Lung (tissue), 16 donors: ENCODE results near the gene RSPRY1. TPM values are rescaled to one million over a fixed set of nuclear protein-coding genes. Genes with fewer than 3 reads are reported as not detected.

ENCODE experiments used
- ATAC-seq: fragments of 200-7000 bp; cut with Tn5 transposase; one replicate; pipeline ENCODE4 v1.9.1; 2020; ENCODE audit warnings: moderate number of reproducible peaks; ENCODE audit not compliant: insufficient read depth, low FRiP score
- DNase-seq, 3 donors: peaks; one replicate each; pipeline ENCODE4 v3.0.0-alpha.2; 2013 to 2017
- H3K27ac ChIP-seq, 2 donors: one replicate each; pipeline ENCODE4 v1.5.1; 2013; ENCODE audit warnings: mild to moderate bottlenecking in 2 of 2, moderate library complexity in 2 of 2, control low read depth in 1 of 2, inconsistent platforms in 1 of 2, low read depth in 1 of 2, low read length in 1 of 2
- H3K27me3 ChIP-seq, 3 donors: one replicate each; pipeline ENCODE4 v1.5.1; 2013; ENCODE audit warnings: low read length in 2 of 3; ENCODE audit not compliant: control insufficient read depth in 3 of 3, insufficient read depth in 3 of 3
- H3K36me3 ChIP-seq, 4 donors: one replicate each; pipeline ENCODE4 v1.5.1; 2013; ENCODE audit warnings: low read length in 4 of 4, mild to moderate bottlenecking in 1 of 4, moderate library complexity in 1 of 4; ENCODE audit not compliant: control insufficient read depth in 4 of 4, insufficient read depth in 4 of 4
- H3K4me1 ChIP-seq, 5 donors: one replicate each; pipeline ENCODE4 v1.5.1; 2013; ENCODE audit warnings: low read length in 5 of 5, mild to moderate bottlenecking in 2 of 5, moderate library complexity in 1 of 5; ENCODE audit not compliant: control insufficient read depth in 5 of 5, insufficient read depth in 5 of 5
- H3K4me3 ChIP-seq: one replicate; pipeline ENCODE4 v1.5.1; 2013; ENCODE audit warnings: mild to moderate bottlenecking, control low read depth, moderate library complexity
- H3K9ac ChIP-seq, 2 donors: one replicate each; pipeline ENCODE4 v1.5.1; 2013; ENCODE audit warnings: low read length in 2 of 2, control low read depth in 1 of 2; ENCODE audit not compliant: insufficient read depth in 1 of 2
- H3K9me3 ChIP-seq, 4 donors: one replicate each; pipeline ENCODE4 v1.5.1; 2013; ENCODE audit warnings: low read length in 3 of 4, mild to moderate bottlenecking in 1 of 4, moderate library complexity in 1 of 4; ENCODE audit not compliant: control insufficient read depth in 4 of 4, insufficient read depth in 3 of 4
- WGBS, 2 donors: extraction: QIAGEN DNeasy Blood & Tissue Kit; methylation state at CpG; one replicate each; pipeline ENCODE4 v1.1.7; 2013; 5-methylcytosine and 5-hydroxymethylcytosine counted together
- long read RNA-seq, 5 donors: transcript quantifications; one replicate each; lab custom pipeline, GENCODE V29; 2026
- polyA plus RNA-seq, 2 donors: library from polyadenylated mRNA; stranded (reverse); fragments of 200-250 nt; gene quantifications; one replicate each; pipeline ENCODE4 v1.2.1, GENCODE V29; 2013
- total RNA-seq, 2 donors: library from RNA; depleted of rRNA in 1 of 2; stranded (reverse); fragments of >200 nt in 1 of 2; gene quantifications; one replicate each; pipeline ENCODE4 v1.2.1, GENCODE V29; 2014 to 2021
- TF ChIP-seq, protein P1 (sequence below): IDR thresholded peaks from 2 replicates; pipeline ENCODE4 v1.5.1; 2012; ENCODE audit warnings: mild to moderate bottlenecking; ENCODE audit errors: control extremely low read depth, extremely low read depth
- donor health status: control.
- donor health status: control.
- donor health status: Bipolar disorder and iron deficiency.
- donor health status: healthy.
- donor health status: DM: yes; HTN: yes; CAD: no.

Gene RSPRY1
- total RNA-seq (10 to 100 TPM; 34.7 to 71.7 TPM), polyA plus RNA-seq (10 to 100 TPM; 10.5 to 15.7 TPM)
- long read RNA-seq, donor 1, partial matches to known transcripts: 16 of 21 reads
- long read RNA-seq, donor 1, other reads (novel, unspliced or antisense): 0 of 21 reads
- long read RNA-seq, donor 2, partial matches to known transcripts: 0 of 2 reads
- long read RNA-seq, donor 2, other reads (novel, unspliced or antisense): 0 of 2 reads
- long read RNA-seq, donor 3, partial matches to known transcripts: 40 of 43 reads
- long read RNA-seq, donor 3, other reads (novel, unspliced or antisense): 0 of 43 reads
- long read RNA-seq, donor 4: 0 reads
- long read RNA-seq, donor 5, partial matches to known transcripts: 5 of 11 reads
- long read RNA-seq, donor 5, other reads (novel, unspliced or antisense): 0 of 11 reads

DNA sequence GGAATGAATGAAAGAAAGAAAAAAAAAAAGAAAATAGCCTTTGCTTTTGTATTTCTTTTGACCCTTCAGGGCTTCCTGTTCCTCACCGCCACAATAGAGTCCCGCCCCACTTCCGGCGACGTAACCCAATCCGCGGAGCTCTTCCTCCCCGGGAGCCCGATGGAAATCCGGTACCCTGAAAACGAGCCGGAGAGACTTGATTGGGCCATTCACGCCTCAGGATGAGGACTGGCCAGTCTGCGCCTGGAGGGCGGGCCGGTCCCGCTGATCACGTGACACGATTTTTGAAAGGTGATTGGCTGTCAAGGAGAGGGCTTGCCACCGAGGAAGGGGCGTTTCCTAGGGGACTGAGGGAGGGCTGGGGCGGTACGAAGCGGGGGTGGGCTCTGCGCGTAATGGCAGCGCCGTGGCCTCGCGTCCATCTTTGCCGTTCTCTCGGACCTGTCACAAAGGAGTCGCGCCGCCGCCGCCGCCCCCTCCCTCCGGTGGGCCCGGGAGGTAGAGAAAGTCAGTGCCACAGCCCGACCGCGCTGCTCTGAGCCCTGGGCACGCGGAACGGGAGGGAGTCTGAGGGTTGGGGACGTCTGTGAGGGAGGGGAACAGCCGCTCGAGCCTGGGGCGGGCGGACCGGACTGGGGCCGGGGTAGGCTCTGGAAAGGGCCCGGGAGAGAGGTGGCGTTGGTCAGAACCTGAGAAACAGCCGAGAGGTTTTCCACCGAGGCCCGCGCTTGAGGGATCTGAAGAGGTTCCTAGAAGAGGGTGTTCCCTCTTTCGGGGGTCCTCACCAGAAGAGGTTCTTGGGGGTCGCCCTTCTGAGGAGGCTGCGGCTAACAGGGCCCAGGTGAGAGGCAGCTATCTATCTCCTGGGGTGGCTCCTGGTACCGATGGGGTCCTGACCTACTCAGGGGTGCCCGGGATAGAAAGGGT lies at the start of gene RSPRY1, which contains the start of gene PSME3IP1:
TSS of gene RSPRY1 (plus strand) at position 385 of the 927 bp plus-strand sequence. CDS start 18,330 bp downstream, outside the sequence.
TSS of gene PSME3IP1 (minus strand) at position 95 of the 927 bp plus-strand sequence. CDS start 12,185 bp downstream, outside the sequence.
- H3K4me1 ChIP-seq: peaks cover 4 to 24% (median 10%) of the 10 kb centered on the region in 5 donors
- no peaks in the 10 kb centered on the region for H3K9me3 ChIP-seq
- peak within 1 kb of the TSS; percentile 88 to 95 for H3K9ac ChIP-seq
- peak within 1 kb of the TSS; percentile 96 to 98 for H3K27ac ChIP-seq
- peaks cover 0 to 8% (median 1%) of the 10 kb centered on the region in 4 donors for H3K36me3 ChIP-seq
- no peaks in the 10 kb centered on the region for H3K27me3 ChIP-seq
- H3K4me3 ChIP-seq: peak within 1 kb of the TSS; percentile 98
- ATAC-seq (peak; percentile 98), DNase-seq (peak; percentile 100)
- TF ChIP-seq, protein P1, sequence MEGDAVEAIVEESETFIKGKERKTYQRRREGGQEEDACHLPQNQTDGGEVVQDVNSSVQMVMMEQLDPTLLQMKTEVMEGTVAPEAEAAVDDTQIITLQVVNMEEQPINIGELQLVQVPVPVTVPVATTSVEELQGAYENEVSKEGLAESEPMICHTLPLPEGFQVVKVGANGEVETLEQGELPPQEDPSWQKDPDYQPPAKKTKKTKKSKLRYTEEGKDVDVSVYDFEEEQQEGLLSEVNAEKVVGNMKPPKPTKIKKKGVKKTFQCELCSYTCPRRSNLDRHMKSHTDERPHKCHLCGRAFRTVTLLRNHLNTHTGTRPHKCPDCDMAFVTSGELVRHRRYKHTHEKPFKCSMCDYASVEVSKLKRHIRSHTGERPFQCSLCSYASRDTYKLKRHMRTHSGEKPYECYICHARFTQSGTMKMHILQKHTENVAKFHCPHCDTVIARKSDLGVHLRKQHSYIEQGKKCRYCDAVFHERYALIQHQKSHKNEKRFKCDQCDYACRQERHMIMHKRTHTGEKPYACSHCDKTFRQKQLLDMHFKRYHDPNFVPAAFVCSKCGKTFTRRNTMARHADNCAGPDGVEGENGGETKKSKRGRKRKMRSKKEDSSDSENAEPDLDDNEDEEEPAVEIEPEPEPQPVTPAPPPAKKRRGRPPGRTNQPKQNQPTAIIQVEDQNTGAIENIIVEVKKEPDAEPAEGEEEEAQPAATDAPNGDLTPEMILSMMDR: no peak
- WGBS, 2 donors: 0% methylated on average over 54 to 64 of the region's 64 CpGs

DNA sequence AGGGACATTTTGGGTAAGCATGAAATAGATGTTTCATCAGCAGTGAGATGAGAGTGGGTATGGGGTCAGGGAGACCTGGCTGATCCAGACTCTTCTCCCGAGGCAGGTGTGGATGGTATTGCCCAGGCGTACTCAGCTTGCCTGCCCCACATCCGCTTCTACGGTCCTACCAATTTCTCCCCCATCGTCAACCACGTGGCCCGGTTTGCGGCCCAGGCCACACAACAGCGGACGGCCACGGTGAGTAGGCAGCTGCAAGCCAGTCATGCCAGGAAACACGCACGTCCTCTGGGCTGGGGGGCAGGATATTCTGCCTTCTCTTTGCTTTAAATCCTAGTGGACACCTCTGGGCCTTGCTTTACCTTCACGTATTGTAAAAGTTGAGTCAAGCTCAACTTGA lies 49.1 kb upstream of the RSPRY1 start:
- no peaks in the 10 kb centered on the region for H3K9me3 ChIP-seq
- peaks cover 0 to 18% (median 0%) of the 10 kb centered on the region in 4 donors for H3K36me3 ChIP-seq
- H3K9ac ChIP-seq: no peak overlapping the region
- ATAC-seq: no peak
- 76 to 85% methylated on average over 14 of the region's 14 CpGs for WGBS, 2 donors
- no peak for DNase-seq
- TF ChIP-seq, protein P1: no peak
- peak overlapping the region in 1 of 2 donors; percentile 59 for H3K27ac ChIP-seq
- no peaks in the 10 kb centered on the region for H3K27me3 ChIP-seq
- peaks cover 0 to 7% (median 0%) of the 10 kb centered on the region in 5 donors for H3K4me1 ChIP-seq
- H3K4me3 ChIP-seq: no peak overlapping the region

DNA sequence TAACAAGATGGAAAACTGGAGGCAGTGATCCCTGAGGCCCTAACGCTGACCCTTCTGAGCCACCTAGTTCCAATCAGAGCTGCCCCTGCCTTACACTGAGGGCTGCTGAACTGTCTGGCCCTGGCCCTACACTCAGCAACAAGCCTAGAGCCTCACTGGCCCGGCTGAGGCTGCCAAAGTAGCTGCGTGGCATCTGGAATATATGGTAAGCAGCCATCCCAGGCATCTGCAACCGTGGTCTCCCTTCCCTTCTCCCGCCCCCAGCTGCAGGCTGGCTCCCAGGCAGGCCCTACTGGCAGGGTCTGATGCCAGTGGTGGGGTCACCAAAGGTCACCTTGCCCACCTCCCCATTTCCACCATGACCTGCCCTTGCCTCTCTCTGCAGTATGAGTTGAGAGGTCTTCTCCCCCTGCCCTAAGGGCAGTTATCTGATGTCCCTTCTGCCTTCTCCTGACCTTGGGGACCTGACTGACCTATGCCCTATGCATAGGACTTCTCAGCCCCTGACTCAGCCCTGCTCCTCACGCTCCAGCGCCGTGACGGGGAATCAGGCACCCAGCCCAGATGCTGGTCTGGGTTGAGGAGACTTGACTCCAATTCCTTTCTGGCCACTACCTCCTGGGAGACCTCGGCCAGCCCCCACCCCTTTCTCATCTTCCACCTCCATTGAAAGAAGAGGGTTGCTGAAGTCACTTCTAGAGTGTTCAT lies 48.4 kb upstream of the RSPRY1 start:
- Histone ChIP-seq H3K27ac (no peak overlapping the region), H3K4me3 (no peak overlapping the region), H3K9ac (no peak overlapping the region), H3K36me3 (peaks cover 0 to 18% (median 0%) of the 10 kb centered on the region in 4 donors), H3K27me3 (no peaks in the 10 kb centered on the region), H3K9me3 (no peaks in the 10 kb centered on the region), H3K4me1 (peaks cover 0 to 13% (median 0%) of the 10 kb centered on the region in 5 donors)
- TF ChIP-seq, protein P1: no peak
- ATAC-seq (no peak), DNase-seq (no peak)
- WGBS, 2 donors: 83 to 84% methylated on average over 10 of the region's 10 CpGs
